Sigmoid colon (tissue), 7 donors: ENCODE measurements around the gene CAMK1D. TPM values are rescaled to one million over a fixed set of nuclear protein-coding genes. Genes with fewer than 3 reads are reported as not detected.

ENCODE experiments used
- DNase-seq: peaks from one replicate; pipeline ENCODE4 v3.0.0-alpha.2; 2019
- H3K27ac ChIP-seq, 4 donors: fragments of 200-600 bp; sonication (generic); one replicate each; pipeline ENCODE4 v1.5.1; 2016 to 2019; ENCODE audit warnings: mild to moderate bottlenecking in 1 of 4
- H3K27me3 ChIP-seq, 3 donors: fragments of 200-600 bp; sonication (generic); one replicate each; pipeline ENCODE4 v1.5.1; 2019; ENCODE audit warnings: mild to moderate bottlenecking in 1 of 3
- H3K36me3 ChIP-seq, 4 donors: fragments of 200-600 bp; sonication (generic); one replicate each; pipeline ENCODE4 v1.5.1; 2016 to 2019
- H3K4me1 ChIP-seq, 4 donors: fragments of 200-600 bp; sonication (generic); one replicate each; pipeline ENCODE4 v1.5.1; 2017 to 2019
- H3K4me3 ChIP-seq, 4 donors: fragments of 200-600 bp; sonication (generic); one replicate each; pipeline ENCODE4 v1.5.1; 2017 to 2019; ENCODE audit warnings: mild to moderate bottlenecking in 2 of 4, moderate library complexity in 1 of 4
- H3K9me3 ChIP-seq, 4 donors: fragments of 200-600 bp in 3 of 4; sonication (generic) in 3 of 4; one replicate each; pipeline versions ENCODE4 v1.5.1 to v1.6.1; 2013 to 2019
- EP300 ChIP-seq, 4 donors: sonication (generic); formaldehyde crosslinking; IDR thresholded peaks; one replicate each; pipeline ENCODE4 v1.6.1; 2017; ENCODE audit warnings: antibody characterized with exemption in 4 of 4
- POLR2A ChIP-seq, 2 donors: fragments of 450-650 bp; IDR thresholded peaks; one replicate each; pipeline ENCODE4 v1.6.1; 2016; ENCODE audit warnings: antibody characterized with exemption in 2 of 2, mild to moderate bottlenecking in 2 of 2, moderate library complexity in 2 of 2
- POLR2AphosphoS5 ChIP-seq, 4 donors: sonication (generic); formaldehyde crosslinking; IDR thresholded peaks; one replicate each; pipeline ENCODE4 v1.6.1; 2017; ENCODE audit warnings: antibody characterized with exemption in 4 of 4
- WGBS, 2 donors: extraction: QIAGEN DNeasy Blood & Tissue Kit; methylation state at CpG; one replicate each; pipeline ENCODE4 v1.1.7; 2013; 5-methylcytosine and 5-hydroxymethylcytosine counted together
- intact Hi-C: fragments of 100-400 bp; cut with DNase I; formaldehyde crosslinking; loops from one replicate; pipeline ENCODE4 v1.15.1; 2023
- polyA plus RNA-seq, 3 donors: library from polyadenylated mRNA; stranded (reverse); fragments of 200-250 nt; gene quantifications; one replicate each; pipeline ENCODE4 v1.2.3, GENCODE V29; 2013
- total RNA-seq, 4 donors: library from RNA; depleted of rRNA; stranded (reverse); fragments of >200 nt; gene quantifications; one replicate each; pipeline ENCODE4 v1.1.0, GENCODE V29; 2016
- TF ChIP-seq, protein P1 (sequence below), 4 experiments: fragments of 450-650 bp in 3 of 4; fragments of 200-600 bp in 1 of 4; IDR thresholded peaks; one replicate each; pipeline ENCODE4 v1.5.1; 2016 to 2019; ENCODE audit warnings: antibody characterized with exemption in 4 of 4, mild to moderate bottlenecking in 3 of 4, moderate library complexity in 2 of 4
- donor health status: healthy with polysubstance abuse.
- donor health status: Bipolar disorder and iron deficiency.
- donor health status: healthy.

CAMK1D gene
- total and polyA plus RNA-seq, 7 donors = 7.2 to 11.5 (median 8.6) TPM

DNA sequence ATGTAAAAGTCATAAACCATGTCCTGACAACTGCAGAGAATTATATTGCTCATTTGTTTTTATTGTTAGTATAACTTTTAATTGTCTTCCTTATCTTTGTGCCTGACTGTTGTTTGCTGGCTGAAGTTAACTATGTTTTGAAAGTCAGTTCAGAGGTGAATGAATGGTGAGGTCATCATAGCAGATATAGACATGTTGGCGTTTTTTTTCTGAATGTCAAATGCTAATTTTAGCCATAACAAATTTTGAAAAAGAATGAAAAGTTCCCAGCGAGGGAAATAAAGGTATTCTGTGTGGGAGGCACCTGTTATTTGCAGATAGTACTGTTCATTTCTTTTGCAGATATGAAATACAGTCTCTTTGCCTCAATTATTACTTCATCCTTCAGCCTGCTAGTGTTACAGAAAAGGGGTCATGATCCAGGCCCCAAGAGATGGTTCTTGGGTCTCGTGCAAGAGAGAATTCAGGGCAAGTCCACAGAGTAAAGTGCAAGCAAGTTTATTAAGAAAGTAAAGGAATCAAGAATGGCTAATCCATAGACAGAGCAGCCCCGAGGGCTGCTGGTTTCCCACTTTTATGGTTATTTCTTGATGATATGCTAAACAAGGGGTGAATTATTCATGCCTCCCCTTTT lies 96.5 kb downstream of the CAMK1D start:
- no peak for TF ChIP-seq POLR2AphosphoS5 (IDR thresholded peaks at IDR 0.05)
- TF ChIP-seq POLR2A (IDR thresholded peaks at IDR 0.05) = no peak
- TF ChIP-seq EP300 (IDR thresholded peaks at IDR 0.05) = no peak
- TF ChIP-seq, protein P1, sequence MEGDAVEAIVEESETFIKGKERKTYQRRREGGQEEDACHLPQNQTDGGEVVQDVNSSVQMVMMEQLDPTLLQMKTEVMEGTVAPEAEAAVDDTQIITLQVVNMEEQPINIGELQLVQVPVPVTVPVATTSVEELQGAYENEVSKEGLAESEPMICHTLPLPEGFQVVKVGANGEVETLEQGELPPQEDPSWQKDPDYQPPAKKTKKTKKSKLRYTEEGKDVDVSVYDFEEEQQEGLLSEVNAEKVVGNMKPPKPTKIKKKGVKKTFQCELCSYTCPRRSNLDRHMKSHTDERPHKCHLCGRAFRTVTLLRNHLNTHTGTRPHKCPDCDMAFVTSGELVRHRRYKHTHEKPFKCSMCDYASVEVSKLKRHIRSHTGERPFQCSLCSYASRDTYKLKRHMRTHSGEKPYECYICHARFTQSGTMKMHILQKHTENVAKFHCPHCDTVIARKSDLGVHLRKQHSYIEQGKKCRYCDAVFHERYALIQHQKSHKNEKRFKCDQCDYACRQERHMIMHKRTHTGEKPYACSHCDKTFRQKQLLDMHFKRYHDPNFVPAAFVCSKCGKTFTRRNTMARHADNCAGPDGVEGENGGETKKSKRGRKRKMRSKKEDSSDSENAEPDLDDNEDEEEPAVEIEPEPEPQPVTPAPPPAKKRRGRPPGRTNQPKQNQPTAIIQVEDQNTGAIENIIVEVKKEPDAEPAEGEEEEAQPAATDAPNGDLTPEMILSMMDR (IDR thresholded peaks at IDR 0.05) = no peak
- peak overlapping the region in 3 of 4 donors; percentile 56 to 84 (median 70) for H3K27ac ChIP-seq
- H3K27me3 ChIP-seq = no peaks in the 10 kb centered on the region
- WGBS, 2 donors = 28 to 69% methylated on average over 4 of the region's 4 CpGs
- no peak overlapping the region for H3K4me3 ChIP-seq
- H3K9me3 ChIP-seq = no peaks in the 10 kb centered on the region
- intact Hi-C loops = loop anchor here (5.0 kb wide), 1 partner anchor 261 kb away; no protein-coding TSS in a partner anchor
- peaks cover 0 to 41% (median 29%) of the 10 kb centered on the region in 4 donors for H3K4me1 ChIP-seq
- DNase-seq = no peak
- H3K36me3 ChIP-seq = no peaks in the 10 kb centered on the region

DNA sequence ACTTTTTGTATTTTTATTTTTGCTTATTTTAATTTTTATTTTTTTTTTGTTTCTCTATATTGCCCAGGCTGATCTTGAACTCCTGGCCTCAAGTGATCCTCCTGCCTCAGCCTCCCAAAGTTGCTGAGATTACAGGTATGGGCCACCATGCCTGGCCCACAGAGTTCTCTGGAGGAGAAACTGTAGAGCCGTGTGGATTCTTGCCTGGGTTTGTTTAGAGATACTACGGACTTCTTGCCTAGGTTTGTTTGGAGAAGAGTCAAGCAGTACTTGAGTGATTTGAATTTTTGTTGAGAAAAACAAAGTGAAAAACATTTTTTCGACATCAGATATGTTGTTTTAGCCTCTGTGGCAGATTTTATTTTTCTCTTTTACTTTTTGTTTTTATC lies 99.0 kb downstream of the CAMK1D start:
- H3K36me3 ChIP-seq = no peaks in the 10 kb centered on the region
- H3K27me3 ChIP-seq = no peaks in the 10 kb centered on the region
- no peaks in the 10 kb centered on the region for H3K9me3 ChIP-seq
- H3K4me1 ChIP-seq = peaks cover 0 to 41% (median 29%) of the 10 kb centered on the region in 4 donors
- peak overlapping the region in 3 of 4 donors; percentile 16 to 84 (median 70) for H3K27ac ChIP-seq
- no peak for DNase-seq
- intact Hi-C loops = loop anchor here (5.0 kb wide), 1 partner anchor 259 kb away; no protein-coding TSS in a partner anchor
- H3K4me3 ChIP-seq = no peak overlapping the region
- TF ChIP-seq POLR2AphosphoS5 (IDR thresholded peaks at IDR 0.05) (no peak), EP300 (IDR thresholded peaks at IDR 0.05) (no peak), POLR2A (IDR thresholded peaks at IDR 0.05) (no peak)
- TF ChIP-seq, protein P1 (IDR thresholded peaks at IDR 0.05) = no peak
- WGBS, 2 donors = 59 to 80% methylated on average over 3 of the region's 3 CpGs

DNA sequence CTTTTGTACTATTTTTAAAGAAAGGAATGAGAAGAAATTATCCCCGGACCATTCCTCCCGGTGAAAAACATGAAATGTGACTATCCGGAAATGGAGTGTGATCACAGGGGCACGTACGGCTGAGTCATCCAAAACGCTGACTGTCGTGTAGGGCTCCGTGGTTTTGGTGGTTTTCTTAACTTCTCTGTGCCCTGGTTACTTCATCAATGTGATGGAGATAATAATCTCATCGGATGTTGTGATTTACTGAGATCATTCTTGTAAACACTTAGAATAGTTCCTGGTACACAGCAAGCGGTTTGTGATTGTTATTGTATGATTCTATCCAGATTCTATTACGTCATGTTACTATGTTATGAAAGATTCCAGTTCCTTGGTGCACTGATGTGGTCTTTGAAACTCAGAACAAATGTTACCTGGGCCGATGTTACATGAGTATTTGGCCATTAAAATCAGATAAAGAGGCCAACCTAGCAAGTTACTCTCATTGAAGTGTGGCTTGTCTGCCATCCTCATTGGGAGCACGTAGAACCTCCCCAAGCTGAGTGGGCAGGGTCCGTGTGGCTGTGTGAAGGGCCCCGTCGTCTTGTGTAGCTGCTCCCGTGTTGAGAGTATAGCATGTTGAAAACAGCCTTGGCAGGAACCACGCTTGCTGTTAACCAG lies 99.5 kb downstream of the CAMK1D start:
- Histone ChIP-seq H3K9me3 (no peaks in the 10 kb centered on the region), H3K27ac (peak overlapping the region in 2 of 4 donors; percentile 70 to 84), H3K4me1 (peaks cover 0 to 41% (median 29%) of the 10 kb centered on the region in 4 donors), H3K36me3 (no peaks in the 10 kb centered on the region), H3K27me3 (no peaks in the 10 kb centered on the region), H3K4me3 (no peak overlapping the region)
- intact Hi-C loops = loop anchor here (5.0 kb wide), 1 partner anchor 258 kb away; no protein-coding TSS in a partner anchor
- 52 to 79% methylated on average over 18 of the region's 18 CpGs for WGBS, 2 donors
- DNase-seq = no peak
- TF ChIP-seq, protein P1 (IDR thresholded peaks at IDR 0.05) = no peak
- TF ChIP-seq POLR2A (IDR thresholded peaks at IDR 0.05) (no peak), POLR2AphosphoS5 (IDR thresholded peaks at IDR 0.05) (peak in 2 of 4 donors; percentile 13 to 22), EP300 (IDR thresholded peaks at IDR 0.05) (no peak)

DNA sequence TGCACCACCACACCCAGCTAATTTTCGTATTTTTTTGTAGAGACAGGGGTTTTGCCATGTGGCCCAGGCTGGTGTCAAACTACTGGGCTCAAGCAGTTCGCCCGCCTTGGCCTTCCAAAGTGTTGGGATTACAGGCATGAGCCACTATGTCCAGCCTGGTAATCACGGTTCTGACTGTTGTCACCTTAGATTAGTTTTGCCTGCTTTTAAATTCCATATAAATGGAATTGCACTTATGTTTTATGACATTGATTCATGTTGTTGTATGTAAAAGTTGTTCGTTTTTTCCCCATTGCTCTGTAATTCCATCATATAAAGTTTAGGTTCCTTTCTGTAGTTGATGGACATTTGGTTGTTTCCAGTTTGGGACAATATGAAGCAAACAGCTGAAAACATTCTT lies 106.0 kb downstream of the CAMK1D start:
- H3K36me3 ChIP-seq = no peaks in the 10 kb centered on the region
- H3K4me1 ChIP-seq = peaks cover 0 to 9% (median 0%) of the 10 kb centered on the region in 4 donors
- intact Hi-C loops = no loop called here
- no peak for DNase-seq
- TF ChIP-seq, protein P1 (IDR thresholded peaks at IDR 0.05) = no peak
- TF ChIP-seq POLR2A (IDR thresholded peaks at IDR 0.05) (no peak), EP300 (IDR thresholded peaks at IDR 0.05) (no peak), POLR2AphosphoS5 (IDR thresholded peaks at IDR 0.05) (no peak)
- no peak overlapping the region for H3K4me3 ChIP-seq
- no peaks in the 10 kb centered on the region for H3K27me3 ChIP-seq
- WGBS, 2 donors = 27 to 71% methylated on average over 5 of the region's 5 CpGs
- H3K9me3 ChIP-seq = no peaks in the 10 kb centered on the region
- H3K27ac ChIP-seq = no peak overlapping the region
